Duodenal mucosa (tissue), 2 donors: ENCODE data around the gene MYBPC2.

Experiments
- H3K27ac ChIP-seq: one replicate; pipeline ENCODE4 v1.7.0; 2013; ENCODE audit warnings: low read depth, low read length
- H3K27me3 ChIP-seq, 2 donors: one replicate each; pipeline ENCODE4 v1.7.0; 2013; ENCODE audit warnings: low read length in 2 of 2, control low read depth in 1 of 2; ENCODE audit not compliant: insufficient read depth in 2 of 2, control insufficient read depth in 1 of 2
- H3K36me3 ChIP-seq, 2 donors: one replicate each; pipeline ENCODE4 v1.7.0; 2013; ENCODE audit warnings: low read length in 2 of 2, control low read depth in 1 of 2; ENCODE audit not compliant: insufficient read depth in 2 of 2, control insufficient read depth in 1 of 2
- H3K4me1 ChIP-seq, 2 donors: one replicate each; pipeline ENCODE4 v1.7.0; 2013; ENCODE audit warnings: low read length in 2 of 2, control low read depth in 1 of 2; ENCODE audit not compliant: insufficient read depth in 2 of 2, control insufficient read depth in 1 of 2
- H3K4me3 ChIP-seq, 2 donors: one replicate each; pipeline ENCODE4 v1.7.0; 2013; ENCODE audit warnings: low read length in 2 of 2, low read depth in 1 of 2
- H3K9ac ChIP-seq, 2 donors: one replicate each; pipeline ENCODE4 v1.7.0; 2013; ENCODE audit warnings: low read length in 2 of 2, low read depth in 1 of 2
- H3K9me3 ChIP-seq, 2 donors: one replicate each; pipeline ENCODE4 v1.7.0; 2013; ENCODE audit warnings: low read length in 2 of 2, control low read depth in 1 of 2; ENCODE audit not compliant: control insufficient read depth in 1 of 2

Gene MYBPC2

DNA sequence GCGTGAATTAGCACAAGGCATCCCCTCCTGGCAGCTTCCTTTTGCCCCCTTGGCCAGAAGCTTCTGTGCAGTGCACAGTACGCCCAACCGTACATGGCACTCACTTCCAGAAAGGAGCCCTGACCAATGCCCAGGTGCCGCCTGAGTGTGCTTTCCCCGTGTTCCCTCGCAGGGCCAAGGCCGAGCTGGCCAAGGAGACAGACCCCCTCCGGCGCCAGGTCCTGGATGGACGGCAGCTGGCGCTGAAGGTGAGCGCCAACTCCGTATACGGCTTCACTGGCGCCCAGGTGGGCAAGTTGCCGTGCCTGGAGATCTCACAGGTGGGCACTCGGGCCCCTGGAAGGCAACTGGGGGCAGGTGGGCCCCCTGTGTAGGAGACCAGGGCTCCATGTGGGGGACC is 23.3 kb upstream of the MYBPC2 start:
- Histone ChIP-seq H3K9me3 (no peaks in the 10 kb centered on the region), H3K4me3 (no peak overlapping the region), H3K4me1 (peaks cover 7 to 18% of the 10 kb centered on the region in 2 donors), H3K36me3 (peaks cover 0 to 12% of the 10 kb centered on the region in 2 donors), H3K27ac (no peak overlapping the region), H3K9ac (no peak overlapping the region), H3K27me3 (no peaks in the 10 kb centered on the region)

DNA sequence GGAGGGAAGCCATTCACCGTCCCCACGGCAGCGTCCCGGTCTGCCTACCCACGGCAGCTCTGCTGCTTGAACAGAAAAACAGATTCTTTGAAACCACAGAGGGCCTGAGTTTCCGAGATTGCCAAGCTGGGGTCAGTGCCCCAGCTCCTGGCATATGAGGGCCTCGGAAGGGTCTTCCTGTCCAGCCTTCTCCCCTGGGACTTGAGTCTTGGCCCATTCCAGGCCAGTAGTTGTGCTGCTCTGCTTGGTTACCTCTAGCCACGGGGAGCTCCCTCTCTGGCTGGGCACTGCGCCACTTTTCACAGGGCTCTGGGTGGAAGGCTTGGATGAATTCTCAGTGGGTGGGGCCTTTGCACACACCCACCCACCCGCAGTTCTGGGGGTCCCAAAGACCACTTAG is 22.6 kb upstream of the MYBPC2 start:
- Histone ChIP-seq H3K27me3 (no peaks in the 10 kb centered on the region), H3K36me3 (peaks cover 0 to 12% of the 10 kb centered on the region in 2 donors), H3K4me1 (peaks cover 7 to 19% of the 10 kb centered on the region in 2 donors), H3K9me3 (no peaks in the 10 kb centered on the region), H3K27ac (no peak overlapping the region), H3K4me3 (no peak overlapping the region), H3K9ac (no peak overlapping the region)

DNA sequence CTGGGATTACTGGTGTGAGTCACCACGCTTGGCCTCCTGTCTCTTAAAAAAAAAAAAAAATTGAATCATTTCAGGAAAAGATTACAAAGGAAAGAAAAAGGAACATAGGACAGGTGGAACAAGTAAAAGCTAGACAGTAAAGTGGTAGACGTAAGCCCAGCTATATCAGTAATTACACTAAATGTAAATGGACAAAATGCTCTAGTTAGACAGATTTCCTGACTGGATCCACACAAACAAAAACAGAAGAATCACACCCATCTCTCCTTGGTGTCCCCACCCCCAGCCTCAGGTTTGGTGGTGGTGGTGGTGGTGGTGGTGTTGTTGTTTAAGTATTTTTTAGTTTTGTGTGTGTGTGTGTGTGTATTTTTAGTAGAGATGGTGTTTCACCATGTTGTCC is 20.3 kb upstream of the MYBPC2 start:
- Histone ChIP-seq H3K4me1 (peaks cover 7 to 22% of the 10 kb centered on the region in 2 donors), H3K36me3 (peaks cover 0 to 9% of the 10 kb centered on the region in 2 donors), H3K9me3 (no peaks in the 10 kb centered on the region), H3K4me3 (no peak overlapping the region), H3K27ac (no peak overlapping the region), H3K9ac (no peak overlapping the region), H3K27me3 (no peaks in the 10 kb centered on the region)

- peaks cover 0 to 3% of the 10 kb centered on the region in 2 donors for H3K27me3 ChIP-seq
- H3K9ac ChIP-seq: no peak overlapping the region
- peaks cover 0 to 9% of the 10 kb centered on the region in 2 donors for H3K36me3 ChIP-seq
- H3K4me3 ChIP-seq: no peak overlapping the region
- no peak overlapping the region for H3K27ac ChIP-seq
- peaks cover 7 to 22% of the 10 kb centered on the region in 2 donors for H3K4me1 ChIP-seq
- no peaks in the 10 kb centered on the region for H3K9me3 ChIP-seq
These were observed 19.6 kb upstream of the MYBPC2 start for GRCh38 chr19:50413096-50413495.

GRCh38 chr19:50413531-50413930 is 19.2 kb upstream of the MYBPC2 start:
- Histone ChIP-seq H3K27ac (no peak overlapping the region), H3K4me3 (no peak overlapping the region), H3K9ac (no peak overlapping the region), H3K4me1 (peaks cover 7 to 22% of the 10 kb centered on the region in 2 donors), H3K36me3 (peaks cover 0 to 9% of the 10 kb centered on the region in 2 donors), H3K27me3 (peaks cover 0 to 7% of the 10 kb centered on the region in 2 donors), H3K9me3 (no peaks in the 10 kb centered on the region)

- Histone ChIP-seq H3K9ac (no peak overlapping the region), H3K4me3 (no peak overlapping the region), H3K4me1 (peaks cover 7 to 18% of the 10 kb centered on the region in 2 donors), H3K36me3 (no peaks in the 10 kb centered on the region), H3K27me3 (peaks cover 13 to 19% of the 10 kb centered on the region in 2 donors), H3K27ac (no peak overlapping the region), H3K9me3 (no peaks in the 10 kb centered on the region)
These were observed 17.6 kb upstream of the MYBPC2 start for GRCh38 chr19:50414864-50415660.

DNA sequence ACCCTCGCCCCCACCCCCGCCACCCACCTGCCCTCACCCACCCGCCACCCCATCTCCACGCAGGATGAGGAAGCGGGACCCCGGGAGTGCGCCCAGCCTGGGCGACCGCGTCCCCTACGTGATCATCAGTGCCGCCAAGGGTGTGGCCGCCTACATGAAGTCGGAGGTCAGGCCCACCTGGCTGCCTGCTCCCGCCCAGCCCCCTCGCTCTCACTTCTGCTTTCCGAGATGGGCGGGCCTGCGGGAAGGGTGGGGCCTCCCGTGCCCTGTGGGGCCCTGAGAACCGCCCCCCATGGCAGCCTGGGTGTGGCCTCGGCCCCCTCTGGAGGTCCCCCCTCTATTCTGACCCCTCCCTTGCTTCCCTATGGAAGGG is 17.0 kb upstream of the MYBPC2 start:
- H3K27me3 ChIP-seq: peaks cover 17 to 19% of the 10 kb centered on the region in 2 donors
- no peak overlapping the region for H3K27ac ChIP-seq
- H3K9ac ChIP-seq: no peak overlapping the region
- H3K36me3 ChIP-seq: no peaks in the 10 kb centered on the region
- H3K4me1 ChIP-seq: peaks cover under 1 to 12% of the 10 kb centered on the region in 2 donors
- no peak overlapping the region for H3K4me3 ChIP-seq
- no peaks in the 10 kb centered on the region for H3K9me3 ChIP-seq

DNA sequence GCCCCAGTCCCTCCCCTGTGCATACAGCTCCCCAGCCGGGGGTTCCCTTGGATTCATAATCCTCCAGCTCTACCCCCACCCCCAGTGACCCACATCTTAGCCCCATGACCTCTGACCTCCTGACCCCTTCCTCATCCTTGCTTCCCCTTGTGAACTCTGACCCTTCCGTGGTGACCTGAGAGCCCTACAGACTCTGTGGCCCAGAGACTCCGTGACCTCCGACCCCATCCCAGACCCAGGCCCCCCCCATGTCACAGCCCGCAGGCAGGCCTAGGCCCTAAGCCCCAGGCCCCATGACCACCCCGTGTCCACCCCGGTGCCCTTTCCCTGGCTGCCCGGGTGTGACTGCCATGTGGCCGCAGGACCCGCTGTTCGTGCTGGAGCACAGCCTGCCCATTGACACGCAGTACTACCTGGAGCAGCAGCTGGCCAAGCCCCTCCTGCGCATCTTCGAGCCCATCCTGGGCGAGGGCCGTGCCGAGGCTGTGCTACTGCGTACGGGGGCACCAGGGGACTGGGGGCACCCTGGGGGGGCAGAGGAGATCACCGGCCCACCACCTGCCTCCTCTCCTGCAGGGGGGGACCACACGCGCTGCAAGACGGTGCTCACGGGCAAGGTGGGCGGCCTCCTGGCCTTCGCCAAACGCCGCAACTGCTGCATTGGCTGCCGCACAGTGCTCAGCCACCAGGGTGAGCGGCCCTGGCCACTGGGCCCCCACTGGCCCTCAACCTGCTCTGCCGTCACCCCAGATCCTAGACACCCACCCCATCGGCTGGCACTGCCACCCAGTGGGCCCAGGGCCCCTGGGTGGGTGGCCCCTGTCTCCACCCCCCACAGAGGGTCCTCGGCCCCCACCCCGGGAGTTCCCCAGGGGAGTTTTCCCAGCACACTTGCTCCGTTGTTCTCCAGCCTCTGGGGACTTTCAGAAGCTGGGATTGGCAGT is 16.4 kb upstream of the MYBPC2 start:
- peaks cover 17 to 19% of the 10 kb centered on the region in 2 donors for H3K27me3 ChIP-seq
- peaks cover 0 to 6% of the 10 kb centered on the region in 2 donors for H3K4me1 ChIP-seq
- H3K36me3 ChIP-seq: no peaks in the 10 kb centered on the region
- H3K9me3 ChIP-seq: no peaks in the 10 kb centered on the region
- H3K27ac ChIP-seq: no peak overlapping the region
- H3K4me3 ChIP-seq: no peak overlapping the region
- H3K9ac ChIP-seq: no peak overlapping the region

GRCh38 chr19:50417111-50418081 is 15.3 kb upstream of the MYBPC2 start:
- peaks cover 17 to 19% of the 10 kb centered on the region in 2 donors for H3K27me3 ChIP-seq
- H3K4me3 ChIP-seq: no peak overlapping the region
- H3K4me1 ChIP-seq: peaks cover 0 to 4% of the 10 kb centered on the region in 2 donors
- no peaks in the 10 kb centered on the region for H3K9me3 ChIP-seq
- no peak overlapping the region for H3K27ac ChIP-seq
- H3K9ac ChIP-seq: no peak overlapping the region
- H3K36me3 ChIP-seq: no peaks in the 10 kb centered on the region
